GM23338 (cell line): ENCODE results near the gene OMP. TPM values are rescaled to one million over a fixed set of nuclear protein-coding genes. Genes with fewer than 3 reads are reported as not detected.
A peak's percentile ranks its signal among the peaks of the same experiment; 100 is the strongest.

Experiments used
- ATAC-seq: fragments of 200-7000 bp; cut with Tn5 transposase; 3 replicates; pipeline ENCODE4 v1.9.1; 2020
- DNase-seq: peaks from one replicate; pipeline ENCODE4 v3.0.0-alpha.2; 2015; ENCODE audit warnings: low spot score
- H2AFZ ChIP-seq: fragments of 200-600 bp; sonication (generic); 2 replicates; pipeline ENCODE4 v1.8.0; 2016; ENCODE audit warnings: antibody characterized with exemption, mild to moderate bottlenecking, moderate library complexity
- H3F3A ChIP-seq: fragments of 200-600 bp; sonication (generic); replicated peaks from 2 replicates; pipeline ENCODE4 v1.8.0; 2017; ENCODE audit warnings: antibody characterized with exemption, mixed run types, low read depth
- H3K27ac ChIP-seq: fragments of 200-600 bp; sonication (generic); 2 replicates; pipeline ENCODE4 v1.6.1; 2016; ENCODE audit warnings: low read depth
- H3K27me3 ChIP-seq: fragments of 200-600 bp; sonication (generic); 2 replicates; pipeline ENCODE4 v1.8.0; 2016; ENCODE audit warnings: mild to moderate bottlenecking, mixed run types, moderate library complexity; ENCODE audit not compliant: insufficient read depth
- H3K36me3 ChIP-seq: fragments of 200-600 bp; sonication (generic); 2 replicates; pipeline ENCODE4 v1.8.0; 2016; ENCODE audit warnings: mild to moderate bottlenecking; ENCODE audit not compliant: insufficient read depth
- H3K4me1 ChIP-seq: fragments of 200-600 bp; sonication (generic); 2 replicates; pipeline ENCODE4 v1.8.0; 2016; ENCODE audit warnings: mild to moderate bottlenecking, moderate library complexity; ENCODE audit not compliant: insufficient read depth
- H3K4me2 ChIP-seq: fragments of 200-600 bp; sonication (generic); 2 replicates; pipeline ENCODE4 v1.7.1; 2017; ENCODE audit warnings: mixed run types
- H3K4me3 ChIP-seq: fragments of 200-600 bp; sonication (generic); 2 replicates; pipeline ENCODE4 v1.6.1; 2016; ENCODE audit warnings: mixed run types
- H3K79me2 ChIP-seq: fragments of 200-600 bp; sonication (generic); replicated peaks from 2 replicates; pipeline ENCODE4 v1.8.0; 2017; ENCODE audit warnings: mild to moderate bottlenecking; ENCODE audit not compliant: insufficient read depth
- H3K9me2 ChIP-seq: fragments of 200-600 bp; sonication (generic); 2 replicates; pipeline ENCODE4 v1.8.0; 2017; ENCODE audit not compliant: insufficient read depth
- H4K20me1 ChIP-seq: fragments of 200-600 bp; sonication (generic); replicated peaks from 2 replicates; pipeline ENCODE4 v1.8.0; 2017; ENCODE audit warnings: mild to moderate bottlenecking; ENCODE audit not compliant: insufficient read depth
- H3K27ac Mint-ChIP-seq: 2 replicates; pipeline ENCODE4 v1.8.0; 2020; ENCODE audit warnings: inconsistent platforms, mild to moderate bottlenecking, moderate library complexity, mixed read lengths
- H3K27me3 Mint-ChIP-seq: 3 replicates; pipeline ENCODE4 v1.8.0; 2022; ENCODE audit warnings: low read depth, mild to moderate bottlenecking, moderate library complexity, mixed read lengths, inconsistent platforms; ENCODE audit not compliant: insufficient read depth, poor library complexity
- H3K36me3 Mint-ChIP-seq: 3 replicates; pipeline ENCODE4 v1.8.0; 2021; ENCODE audit warnings: low read depth, mild to moderate bottlenecking, inconsistent platforms, moderate library complexity, mixed read lengths
- H3K4me1 Mint-ChIP-seq: 3 replicates; pipeline ENCODE4 v1.8.0; 2020; ENCODE audit warnings: mild to moderate bottlenecking, inconsistent platforms, mixed read lengths
- H3K4me3 Mint-ChIP-seq: 3 replicates; pipeline ENCODE4 v1.8.0; 2021; ENCODE audit warnings: moderate library complexity, mild to moderate bottlenecking, inconsistent platforms, mixed read lengths
- H3K9me3 Mint-ChIP-seq: 3 replicates; pipeline ENCODE4 v1.8.0; 2020; ENCODE audit warnings: moderate library complexity, mild to moderate bottlenecking, inconsistent platforms, mixed read lengths
- CREB1 ChIP-seq: fragments of 250-450 bp; sonication (Bioruptor Pico); IDR thresholded peaks from 2 replicates; pipeline ENCODE4 v1.5.0; 2020; ENCODE audit warnings: low read depth, mild to moderate bottlenecking, moderate library complexity
- EZH2 ChIP-seq: fragments of 200-600 bp; sonication (generic); IDR thresholded peaks from one replicate; pipeline ENCODE4 v1.8.0; 2017; ENCODE audit warnings: antibody characterized with exemption, mild to moderate bottlenecking, low read depth; ENCODE audit not compliant: unreplicated experiment
- EZH2phosphoT487 ChIP-seq: fragments of 200-600 bp; sonication (generic); IDR thresholded peaks from one replicate; pipeline ENCODE4 v1.8.1; 2018; ENCODE audit warnings: antibody characterized with exemption; ENCODE audit not compliant: unreplicated experiment
- JUNB ChIP-seq: IDR thresholded peaks from one replicate; pipeline ENCODE4 v1.6.1; 2016; ENCODE audit warnings: antibody characterized with exemption; ENCODE audit not compliant: unreplicated experiment
- NANOG ChIP-seq: IDR thresholded peaks from 2 replicates; pipeline ENCODE4 v1.6.1; 2016; ENCODE audit warnings: antibody characterized with exemption, borderline replicate concordance
- POLR2AphosphoS5 ChIP-seq: IDR thresholded peaks from 2 replicates; pipeline ENCODE4 v1.6.1; 2016; ENCODE audit warnings: antibody characterized with exemption, low read depth
- ZNF331 ChIP-seq: fragments of 250-450 bp; sonication (Bioruptor Pico); IDR thresholded peaks from 2 replicates; pipeline ENCODE4 v1.5.0; 2020; ENCODE audit warnings: low read depth, mild to moderate bottlenecking, moderate library complexity
- polyA plus RNA-seq: library from polyadenylated mRNA; unstranded; fragments of >200 nt; fragmentation: Nextera tagmentation; extraction: Ambion mirVana; gene quantifications from 2 replicates; pipeline ENCODE4 v1.2.1, GENCODE V29; 2016
- total RNA-seq: library from RNA; depleted of rRNA; stranded (reverse); fragments of >200 nt; shearing (Covaris generic); gene quantifications from 2 replicates; pipeline ENCODE4 v1.2.3, GENCODE V29; 2014
- TF ChIP-seq, protein P1 (sequence below): IDR thresholded peaks from one replicate; pipeline ENCODE4 v1.6.1; 2018; ENCODE audit warnings: antibody characterized with exemption; ENCODE audit not compliant: unreplicated experiment
- TF ChIP-seq, protein P2 (sequence below), 2 experiments: fragments of 200-600 bp in 1 of 2; sonication (generic) in 1 of 2; conservative IDR thresholded peaks; 2 replicates each; pipeline versions ENCODE4 v1.5.1 to v1.6.1; 2016 to 2017; ENCODE audit warnings: antibody characterized with exemption in 2 of 2, low read depth in 2 of 2, mild to moderate bottlenecking in 2 of 2, moderate library complexity in 1 of 2
- TF ChIP-seq, protein P3 (sequence below): fragments of 250-450 bp; sonication (Bioruptor Pico); IDR thresholded peaks from 2 replicates; pipeline ENCODE4 v1.5.0; 2020; ENCODE audit warnings: mild to moderate bottlenecking, moderate library complexity

The OMP gene
- total and polyA plus RNA-seq, 2 experiments from 2014 or later = 1.0 TPM; not detected in 1

DNA sequence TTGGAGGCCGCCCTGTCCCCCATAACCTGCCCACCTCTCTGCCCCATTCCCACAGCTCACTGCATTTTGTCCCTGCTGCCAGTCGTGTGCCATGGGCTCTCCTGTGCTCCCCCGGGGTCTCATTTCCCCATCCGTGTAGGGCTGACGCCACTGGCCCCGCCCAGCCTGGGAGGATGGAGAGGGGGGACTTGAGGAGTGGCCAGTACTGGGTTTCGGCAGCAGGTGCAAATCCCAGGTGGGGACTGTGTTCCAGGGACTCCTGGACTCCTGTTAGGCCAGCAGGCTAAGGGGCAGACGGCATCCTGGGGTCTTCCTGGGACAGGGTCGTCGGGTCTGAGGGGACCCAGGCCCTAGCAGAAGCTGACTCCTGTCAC, 24.2 kb downstream of the OMP start:
- Histone ChIP-seq H3K4me1 (peaks cover 8% of the 10 kb centered on the region), H2AFZ (peak overlapping the region; percentile 99), H4K20me1 (no peaks in the 10 kb centered on the region), H3K9me2 (no peaks in the 10 kb centered on the region), H3K27ac (no peak overlapping the region), H3K79me2 (no peaks in the 10 kb centered on the region), H3K36me3 (no peaks in the 10 kb centered on the region), H3K27me3 (no peaks in the 10 kb centered on the region), H3K4me3 (peak overlapping the region; percentile 71), H3K4me2 (peak overlapping the region; percentile 93), H3F3A (0 out of 2 replicates have a peak, but pooled peaks cover 4% of the 10 kb centered on the region)
- DNase-seq (peak; percentile 39), ATAC-seq (peak; percentile 40)
- H3K4me3 Mint-ChIP-seq = peak overlapping the region; percentile 61; the same call in 2 of the 3 replicates
- no peak for TF ChIP-seq CREB1 (CRISPR knock-in tag)
- TF ChIP-seq, protein P1, sequence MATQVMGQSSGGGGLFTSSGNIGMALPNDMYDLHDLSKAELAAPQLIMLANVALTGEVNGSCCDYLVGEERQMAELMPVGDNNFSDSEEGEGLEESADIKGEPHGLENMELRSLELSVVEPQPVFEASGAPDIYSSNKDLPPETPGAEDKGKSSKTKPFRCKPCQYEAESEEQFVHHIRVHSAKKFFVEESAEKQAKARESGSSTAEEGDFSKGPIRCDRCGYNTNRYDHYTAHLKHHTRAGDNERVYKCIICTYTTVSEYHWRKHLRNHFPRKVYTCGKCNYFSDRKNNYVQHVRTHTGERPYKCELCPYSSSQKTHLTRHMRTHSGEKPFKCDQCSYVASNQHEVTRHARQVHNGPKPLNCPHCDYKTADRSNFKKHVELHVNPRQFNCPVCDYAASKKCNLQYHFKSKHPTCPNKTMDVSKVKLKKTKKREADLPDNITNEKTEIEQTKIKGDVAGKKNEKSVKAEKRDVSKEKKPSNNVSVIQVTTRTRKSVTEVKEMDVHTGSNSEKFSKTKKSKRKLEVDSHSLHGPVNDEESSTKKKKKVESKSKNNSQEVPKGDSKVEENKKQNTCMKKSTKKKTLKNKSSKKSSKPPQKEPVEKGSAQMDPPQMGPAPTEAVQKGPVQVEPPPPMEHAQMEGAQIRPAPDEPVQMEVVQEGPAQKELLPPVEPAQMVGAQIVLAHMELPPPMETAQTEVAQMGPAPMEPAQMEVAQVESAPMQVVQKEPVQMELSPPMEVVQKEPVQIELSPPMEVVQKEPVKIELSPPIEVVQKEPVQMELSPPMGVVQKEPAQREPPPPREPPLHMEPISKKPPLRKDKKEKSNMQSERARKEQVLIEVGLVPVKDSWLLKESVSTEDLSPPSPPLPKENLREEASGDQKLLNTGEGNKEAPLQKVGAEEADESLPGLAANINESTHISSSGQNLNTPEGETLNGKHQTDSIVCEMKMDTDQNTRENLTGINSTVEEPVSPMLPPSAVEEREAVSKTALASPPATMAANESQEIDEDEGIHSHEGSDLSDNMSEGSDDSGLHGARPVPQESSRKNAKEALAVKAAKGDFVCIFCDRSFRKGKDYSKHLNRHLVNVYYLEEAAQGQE = no peak
- TF ChIP-seq, protein P2, sequence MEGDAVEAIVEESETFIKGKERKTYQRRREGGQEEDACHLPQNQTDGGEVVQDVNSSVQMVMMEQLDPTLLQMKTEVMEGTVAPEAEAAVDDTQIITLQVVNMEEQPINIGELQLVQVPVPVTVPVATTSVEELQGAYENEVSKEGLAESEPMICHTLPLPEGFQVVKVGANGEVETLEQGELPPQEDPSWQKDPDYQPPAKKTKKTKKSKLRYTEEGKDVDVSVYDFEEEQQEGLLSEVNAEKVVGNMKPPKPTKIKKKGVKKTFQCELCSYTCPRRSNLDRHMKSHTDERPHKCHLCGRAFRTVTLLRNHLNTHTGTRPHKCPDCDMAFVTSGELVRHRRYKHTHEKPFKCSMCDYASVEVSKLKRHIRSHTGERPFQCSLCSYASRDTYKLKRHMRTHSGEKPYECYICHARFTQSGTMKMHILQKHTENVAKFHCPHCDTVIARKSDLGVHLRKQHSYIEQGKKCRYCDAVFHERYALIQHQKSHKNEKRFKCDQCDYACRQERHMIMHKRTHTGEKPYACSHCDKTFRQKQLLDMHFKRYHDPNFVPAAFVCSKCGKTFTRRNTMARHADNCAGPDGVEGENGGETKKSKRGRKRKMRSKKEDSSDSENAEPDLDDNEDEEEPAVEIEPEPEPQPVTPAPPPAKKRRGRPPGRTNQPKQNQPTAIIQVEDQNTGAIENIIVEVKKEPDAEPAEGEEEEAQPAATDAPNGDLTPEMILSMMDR (conservative IDR thresholded peaks at IDR 0.05; ENCODE audit: low read depth in 2 of 2) = no peak
- no peak for TF ChIP-seq POLR2AphosphoS5
- TF ChIP-seq ZNF331 (CRISPR knock-in tag) = no peak
- TF ChIP-seq EZH2 = no peak
- TF ChIP-seq EZH2phosphoT487 = no peak
- TF ChIP-seq NANOG = no peak
- TF ChIP-seq, protein P3, sequence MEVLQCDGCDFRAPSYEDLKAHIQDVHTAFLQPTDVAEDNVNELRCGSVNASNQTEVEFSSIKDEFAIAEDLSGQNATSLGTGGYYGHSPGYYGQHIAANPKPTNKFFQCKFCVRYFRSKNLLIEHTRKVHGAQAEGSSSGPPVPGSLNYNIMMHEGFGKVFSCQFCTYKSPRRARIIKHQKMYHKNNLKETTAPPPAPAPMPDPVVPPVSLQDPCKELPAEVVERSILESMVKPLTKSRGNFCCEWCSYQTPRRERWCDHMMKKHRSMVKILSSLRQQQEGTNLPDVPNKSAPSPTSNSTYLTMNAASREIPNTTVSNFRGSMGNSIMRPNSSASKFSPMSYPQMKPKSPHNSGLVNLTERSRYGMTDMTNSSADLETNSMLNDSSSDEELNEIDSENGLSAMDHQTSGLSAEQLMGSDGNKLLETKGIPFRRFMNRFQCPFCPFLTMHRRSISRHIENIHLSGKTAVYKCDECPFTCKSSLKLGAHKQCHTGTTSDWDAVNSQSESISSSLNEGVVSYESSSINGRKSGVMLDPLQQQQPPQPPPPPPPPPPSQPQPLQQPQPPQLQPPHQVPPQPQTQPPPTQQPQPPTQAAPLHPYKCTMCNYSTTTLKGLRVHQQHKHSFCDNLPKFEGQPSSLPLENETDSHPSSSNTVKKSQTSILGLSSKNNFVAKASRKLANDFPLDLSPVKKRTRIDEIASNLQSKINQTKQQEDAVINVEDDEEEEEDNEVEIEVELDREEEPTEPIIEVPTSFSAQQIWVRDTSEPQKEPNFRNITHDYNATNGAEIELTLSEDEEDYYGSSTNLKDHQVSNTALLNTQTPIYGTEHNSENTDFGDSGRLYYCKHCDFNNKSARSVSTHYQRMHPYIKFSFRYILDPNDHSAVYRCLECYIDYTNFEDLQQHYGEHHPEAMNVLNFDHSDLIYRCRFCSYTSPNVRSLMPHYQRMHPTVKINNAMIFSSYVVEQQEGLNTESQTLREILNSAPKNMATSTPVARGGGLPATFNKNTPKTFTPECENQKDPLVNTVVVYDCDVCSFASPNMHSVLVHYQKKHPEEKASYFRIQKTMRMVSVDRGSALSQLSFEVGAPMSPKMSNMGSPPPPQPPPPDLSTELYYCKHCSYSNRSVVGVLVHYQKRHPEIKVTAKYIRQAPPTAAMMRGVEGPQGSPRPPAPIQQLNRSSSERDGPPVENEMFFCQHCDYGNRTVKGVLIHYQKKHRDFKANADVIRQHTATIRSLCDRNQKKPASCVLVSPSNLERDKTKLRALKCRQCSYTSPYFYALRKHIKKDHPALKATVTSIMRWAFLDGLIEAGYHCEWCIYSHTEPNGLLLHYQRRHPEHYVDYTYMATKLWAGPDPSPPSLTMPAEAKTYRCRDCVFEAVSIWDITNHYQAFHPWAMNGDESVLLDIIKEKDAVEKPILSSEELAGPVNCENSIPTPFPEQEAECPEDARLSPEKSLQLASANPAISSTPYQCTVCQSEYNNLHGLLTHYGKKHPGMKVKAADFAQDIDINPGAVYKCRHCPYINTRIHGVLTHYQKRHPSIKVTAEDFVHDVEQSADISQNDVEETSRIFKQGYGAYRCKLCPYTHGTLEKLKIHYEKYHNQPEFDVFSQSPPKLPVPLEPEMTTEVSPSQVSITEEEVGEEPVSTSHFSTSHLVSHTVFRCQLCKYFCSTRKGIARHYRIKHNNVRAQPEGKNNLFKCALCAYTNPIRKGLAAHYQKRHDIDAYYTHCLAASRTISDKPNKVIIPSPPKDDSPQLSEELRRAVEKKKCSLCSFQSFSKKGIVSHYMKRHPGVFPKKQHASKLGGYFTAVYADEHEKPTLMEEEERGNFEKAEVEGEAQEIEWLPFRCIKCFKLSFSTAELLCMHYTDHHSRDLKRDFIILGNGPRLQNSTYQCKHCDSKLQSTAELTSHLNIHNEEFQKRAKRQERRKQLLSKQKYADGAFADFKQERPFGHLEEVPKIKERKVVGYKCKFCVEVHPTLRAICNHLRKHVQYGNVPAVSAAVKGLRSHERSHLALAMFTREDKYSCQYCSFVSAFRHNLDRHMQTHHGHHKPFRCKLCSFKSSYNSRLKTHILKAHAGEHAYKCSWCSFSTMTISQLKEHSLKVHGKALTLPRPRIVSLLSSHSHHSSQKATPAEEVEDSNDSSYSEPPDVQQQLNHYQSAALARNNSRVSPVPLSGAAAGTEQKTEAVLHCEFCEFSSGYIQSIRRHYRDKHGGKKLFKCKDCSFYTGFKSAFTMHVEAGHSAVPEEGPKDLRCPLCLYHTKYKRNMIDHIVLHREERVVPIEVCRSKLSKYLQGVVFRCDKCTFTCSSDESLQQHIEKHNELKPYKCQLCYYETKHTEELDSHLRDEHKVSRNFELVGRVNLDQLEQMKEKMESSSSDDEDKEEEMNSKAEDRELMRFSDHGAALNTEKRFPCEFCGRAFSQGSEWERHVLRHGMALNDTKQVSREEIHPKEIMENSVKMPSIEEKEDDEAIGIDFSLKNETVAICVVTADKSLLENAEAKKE = no peak
- TF ChIP-seq JUNB = no peak
- H3K27me3 Mint-ChIP-seq = peaks cover 12% of the 10 kb centered on the region
- peaks cover 24% of the 10 kb centered on the region for H3K4me1 Mint-ChIP-seq
- H3K36me3 Mint-ChIP-seq = peaks cover 5% of the 10 kb centered on the region; the same call in 1 of the 3 replicates
- no peak overlapping the region for H3K27ac Mint-ChIP-seq
- H3K9me3 Mint-ChIP-seq = no peaks in the 10 kb centered on the region
